HepG2 (cell line): Measurements from ENCODE around the gene CYP4F2. TPM values are rescaled to one million over a fixed set of nuclear protein-coding genes. Genes with fewer than 3 reads are reported as not detected.

Experiments
- ARHGAP35 ChIP-seq: sonication (generic); formaldehyde crosslinking; IDR thresholded peaks from 2 replicates; pipeline ENCODE4 v1.9.0; 2022; ENCODE audit warnings: mild to moderate bottlenecking, inconsistent platforms, moderate library complexity, missing genetic modification reagents, borderline replicate concordance
- NR2F6 ChIP-seq, 2 experiments: IDR thresholded peaks; 2 replicates each; pipeline ENCODE4 v1.6.1; 2016; ENCODE audit warnings: antibody characterized with exemption in 1 of 2, mild to moderate bottlenecking in 1 of 2
- RFXANK ChIP-seq: IDR thresholded peaks from 2 replicates; pipeline ENCODE4 v1.6.1; 2016
- SOX13 ChIP-seq, 3 experiments: fragments of 450-650 bp in 1 of 3; sonication (generic) in 1 of 3; formaldehyde crosslinking in 1 of 3; IDR thresholded peaks in 2 of 3; conservative IDR thresholded peaks in 1 of 3; 2 replicates each; pipeline versions ENCODE4 v1.5.0 to v1.6.1; 2016 to 2020; ENCODE audit warnings: antibody characterized with exemption in 1 of 3, mild to moderate bottlenecking in 1 of 3, missing compliant biosample characterization in 1 of 3, missing genetic modification reagents in 1 of 3, moderate library complexity in 1 of 3
- TBX3 ChIP-seq: fragments of 450-650 bp; IDR thresholded peaks from 2 replicates; pipeline ENCODE4 v1.6.1; 2017; ENCODE audit warnings: antibody characterized with exemption, mild to moderate bottlenecking, inconsistent platforms, borderline replicate concordance
- U2AF1 ChIP-seq: fragments of 200-400 bp; formaldehyde crosslinking; optimal IDR thresholded peaks from 2 replicates; pipeline ENCODE3; 2017; ENCODE audit warnings: mild to moderate bottlenecking, low read depth, low read length
- ZC3H13 ChIP-seq: sonication (generic); formaldehyde crosslinking; IDR thresholded peaks from 2 replicates; pipeline ENCODE4 v1.8.1; 2023; ENCODE audit warnings: mild to moderate bottlenecking, missing genetic modification reagents, moderate library complexity
- ZFP37 ChIP-seq: sonication (generic); formaldehyde crosslinking; IDR thresholded peaks from 2 replicates; pipeline ENCODE4 v1.4.0; 2020; ENCODE audit warnings: missing genetic modification reagents, borderline replicate concordance
- ZNF264 ChIP-seq: sonication (generic); formaldehyde crosslinking; IDR thresholded peaks from 2 replicates; pipeline ENCODE4 v1.4.0; 2020; ENCODE audit warnings: missing genetic modification reagents
- polyA plus RNA-seq, 8 experiments: library from polyadenylated mRNA; depleted of rRNA in 3 of 8; stranded (reverse) in 7 of 8; unstranded in 1 of 8; fragments of >200 nt; fragmentation: Illumina TruSeq in 4 of 8; extraction: Trizol in 4 of 8; gene quantifications; 2 replicates each; pipeline versions ENCODE4 v1.2.1 to v1.2.3, GENCODE V29; 2011 to 2016; ENCODE audit warnings: low read depth in 4 of 8, missing spikeins in 1 of 8, mixed read lengths in 1 of 8; ENCODE audit not compliant: insufficient read depth in 1 of 8
- total RNA-seq, 5 experiments: library from RNA; depleted of rRNA; stranded (reverse); fragments of >200 nt; fragmentation: Illumina TruSeq; extraction: Trizol; gene quantifications; 2 replicates each; pipeline ENCODE4 v1.2.3, GENCODE V29; 2016; ENCODE audit warnings: low read depth in 1 of 5
- TF ChIP-seq, protein P1 (sequence below): sonication (generic); formaldehyde crosslinking; IDR thresholded peaks from 2 replicates; pipeline ENCODE4 v1.5.1; 2020; ENCODE audit warnings: mild to moderate bottlenecking, missing genetic modification reagents, borderline replicate concordance
- TF ChIP-seq, protein P2 (sequence below): IDR thresholded peaks from 2 replicates; pipeline ENCODE4 v1.6.1; 2012; ENCODE audit warnings: low read depth, low read length, improper control_type of control experiment
- TF ChIP-seq, protein P3 (sequence below): sonication (generic); formaldehyde crosslinking; IDR thresholded peaks from 2 replicates; pipeline ENCODE4 v1.4.0; 2020; ENCODE audit warnings: missing genetic modification reagents, borderline replicate concordance
- TF ChIP-seq, protein P4 (sequence below): sonication (generic); formaldehyde crosslinking; IDR thresholded peaks from 2 replicates; pipeline ENCODE4 v1.5.0; 2020; ENCODE audit warnings: mild to moderate bottlenecking, missing genetic modification reagents
- TF ChIP-seq, protein P5 (sequence below): sonication (generic); formaldehyde crosslinking; IDR thresholded peaks from 2 replicates; pipeline ENCODE4 v1.4.0; 2020; ENCODE audit warnings: missing genetic modification reagents

CYP4F2 gene
- total and polyA plus RNA-seq, 2 of the 13 experiments (the other 11 are each of a cell fraction or from before 2014, with no cell fraction given): 3.7 to 3.9 TPM

DNA sequence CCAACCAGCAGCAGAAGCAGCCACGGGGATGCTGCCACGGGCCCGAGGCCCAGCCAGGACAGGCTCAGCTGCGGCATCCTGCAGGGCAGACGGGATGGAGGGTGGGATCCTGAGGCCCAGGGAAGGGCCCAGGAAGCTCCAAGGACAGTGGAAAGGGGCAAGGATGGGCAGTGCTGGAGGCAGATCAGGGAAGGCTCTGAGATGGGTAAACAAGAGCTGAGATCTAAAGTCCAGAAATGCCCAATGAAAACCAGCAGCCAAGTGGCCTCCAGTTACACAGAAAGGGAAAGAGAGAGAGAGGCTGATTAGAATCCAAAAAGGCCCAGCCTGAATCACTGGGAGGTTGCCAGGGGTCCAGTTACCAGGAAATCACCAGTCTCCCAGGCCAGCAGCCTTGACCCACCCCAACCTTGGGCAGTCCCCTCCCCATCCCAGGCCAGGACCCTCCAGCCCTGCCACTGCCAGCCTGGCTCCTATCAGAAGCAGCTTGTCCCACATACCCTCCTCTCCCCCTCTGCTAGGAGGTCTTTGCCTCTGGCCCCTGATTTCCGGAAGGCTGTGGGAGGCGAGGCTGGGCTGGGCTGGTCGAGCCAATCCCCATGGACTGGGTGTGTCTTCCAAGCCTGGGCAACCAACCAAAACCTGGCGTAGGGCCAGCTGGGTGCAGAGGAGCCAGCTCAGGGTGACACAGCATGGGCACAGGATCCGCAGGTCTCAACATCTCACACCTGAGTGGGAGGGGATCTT is 36.6 kb upstream of the CYP4F2 start, which contains the start of gene CYP4F11 (continued):
- TF ChIP-seq, protein P1, sequence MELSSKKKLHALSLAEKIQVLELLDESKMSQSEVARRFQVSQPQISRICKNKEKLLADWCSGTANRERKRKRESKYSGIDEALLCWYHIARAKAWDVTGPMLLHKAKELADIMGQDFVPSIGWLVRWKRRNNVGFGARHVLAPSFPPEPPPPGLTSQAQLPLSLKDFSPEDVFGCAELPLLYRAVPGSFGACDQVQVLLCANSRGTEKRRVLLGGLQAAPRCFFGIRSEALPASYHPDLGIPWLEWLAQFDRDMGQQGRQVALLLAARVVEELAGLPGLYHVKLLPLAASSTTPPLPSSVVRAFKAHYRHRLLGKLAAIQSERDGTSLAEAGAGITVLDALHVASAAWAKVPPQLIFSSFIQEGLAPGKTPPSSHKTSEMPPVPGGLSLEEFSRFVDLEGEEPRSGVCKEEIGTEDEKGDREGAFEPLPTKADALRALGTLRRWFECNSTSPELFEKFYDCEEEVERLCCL (CRISPR knock-in tag): no peak
- TF ChIP-seq SOX13 (IDR thresholded peaks at IDR 0.05) (no peak), SOX13 (CRISPR knock-in tag; conservative IDR thresholded peaks at IDR 0.05 in 1 of 2, IDR thresholded peaks at IDR 0.05 in 1 of 2) (no peak), ZC3H13 (CRISPR knock-in tag) (no peak), ZFP37 (CRISPR knock-in tag) (no peak), ZNF264 (no peak), TBX3 (no peak), ARHGAP35 (no peak), NR2F6 (IDR thresholded peaks at IDR 0.05) (peak; percentile 57), NR2F6 (CRISPR knock-in tag; IDR thresholded peaks at IDR 0.05) (no peak), U2AF1 (no peak), RFXANK (no peak)
- TF ChIP-seq, protein P2, sequence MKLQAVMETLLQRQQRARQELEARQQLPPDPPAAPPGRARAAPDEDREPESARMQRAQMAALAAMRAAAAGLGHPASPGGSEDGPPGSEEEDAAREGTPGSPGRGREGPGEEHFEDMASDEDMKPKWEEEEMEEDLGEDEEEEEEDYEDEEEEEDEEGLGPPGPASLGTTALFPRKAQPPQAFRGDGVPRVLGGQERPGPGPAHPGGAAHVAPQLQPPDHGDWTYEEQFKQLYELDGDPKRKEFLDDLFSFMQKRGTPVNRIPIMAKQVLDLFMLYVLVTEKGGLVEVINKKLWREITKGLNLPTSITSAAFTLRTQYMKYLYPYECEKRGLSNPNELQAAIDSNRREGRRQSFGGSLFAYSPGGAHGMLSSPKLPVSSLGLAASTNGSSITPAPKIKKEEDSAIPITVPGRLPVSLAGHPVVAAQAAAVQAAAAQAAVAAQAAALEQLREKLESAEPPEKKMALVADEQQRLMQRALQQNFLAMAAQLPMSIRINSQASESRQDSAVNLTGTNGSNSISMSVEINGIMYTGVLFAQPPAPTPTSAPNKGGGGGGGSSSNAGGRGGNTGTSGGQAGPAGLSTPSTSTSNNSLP: 0 out of 2 replicates have a peak, but pooled peaks have one; percentile 25
- TF ChIP-seq, protein P3, sequence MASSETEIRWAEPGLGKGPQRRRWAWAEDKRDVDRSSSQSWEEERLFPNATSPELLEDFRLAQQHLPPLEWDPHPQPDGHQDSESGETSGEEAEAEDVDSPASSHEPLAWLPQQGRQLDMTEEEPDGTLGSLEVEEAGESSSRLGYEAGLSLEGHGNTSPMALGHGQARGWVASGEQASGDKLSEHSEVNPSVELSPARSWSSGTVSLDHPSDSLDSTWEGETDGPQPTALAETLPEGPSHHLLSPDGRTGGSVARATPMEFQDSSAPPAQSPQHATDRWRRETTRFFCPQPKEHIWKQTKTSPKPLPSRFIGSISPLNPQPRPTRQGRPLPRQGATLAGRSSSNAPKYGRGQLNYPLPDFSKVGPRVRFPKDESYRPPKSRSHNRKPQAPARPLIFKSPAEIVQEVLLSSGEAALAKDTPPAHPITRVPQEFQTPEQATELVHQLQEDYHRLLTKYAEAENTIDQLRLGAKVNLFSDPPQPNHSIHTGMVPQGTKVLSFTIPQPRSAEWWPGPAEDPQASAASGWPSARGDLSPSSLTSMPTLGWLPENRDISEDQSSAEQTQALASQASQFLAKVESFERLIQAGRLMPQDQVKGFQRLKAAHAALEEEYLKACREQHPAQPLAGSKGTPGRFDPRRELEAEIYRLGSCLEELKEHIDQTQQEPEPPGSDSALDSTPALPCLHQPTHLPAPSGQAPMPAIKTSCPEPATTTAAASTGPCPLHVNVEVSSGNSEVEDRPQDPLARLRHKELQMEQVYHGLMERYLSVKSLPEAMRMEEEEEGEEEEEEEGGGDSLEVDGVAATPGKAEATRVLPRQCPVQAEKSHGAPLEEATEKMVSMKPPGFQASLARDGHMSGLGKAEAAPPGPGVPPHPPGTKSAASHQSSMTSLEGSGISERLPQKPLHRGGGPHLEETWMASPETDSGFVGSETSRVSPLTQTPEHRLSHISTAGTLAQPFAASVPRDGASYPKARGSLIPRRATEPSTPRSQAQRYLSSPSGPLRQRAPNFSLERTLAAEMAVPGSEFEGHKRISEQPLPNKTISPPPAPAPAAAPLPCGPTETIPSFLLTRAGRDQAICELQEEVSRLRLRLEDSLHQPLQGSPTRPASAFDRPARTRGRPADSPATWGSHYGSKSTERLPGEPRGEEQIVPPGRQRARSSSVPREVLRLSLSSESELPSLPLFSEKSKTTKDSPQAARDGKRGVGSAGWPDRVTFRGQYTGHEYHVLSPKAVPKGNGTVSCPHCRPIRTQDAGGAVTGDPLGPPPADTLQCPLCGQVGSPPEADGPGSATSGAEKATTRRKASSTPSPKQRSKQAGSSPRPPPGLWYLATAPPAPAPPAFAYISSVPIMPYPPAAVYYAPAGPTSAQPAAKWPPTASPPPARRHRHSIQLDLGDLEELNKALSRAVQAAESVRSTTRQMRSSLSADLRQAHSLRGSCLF (CRISPR knock-in tag): no peak
- TF ChIP-seq, protein P4, sequence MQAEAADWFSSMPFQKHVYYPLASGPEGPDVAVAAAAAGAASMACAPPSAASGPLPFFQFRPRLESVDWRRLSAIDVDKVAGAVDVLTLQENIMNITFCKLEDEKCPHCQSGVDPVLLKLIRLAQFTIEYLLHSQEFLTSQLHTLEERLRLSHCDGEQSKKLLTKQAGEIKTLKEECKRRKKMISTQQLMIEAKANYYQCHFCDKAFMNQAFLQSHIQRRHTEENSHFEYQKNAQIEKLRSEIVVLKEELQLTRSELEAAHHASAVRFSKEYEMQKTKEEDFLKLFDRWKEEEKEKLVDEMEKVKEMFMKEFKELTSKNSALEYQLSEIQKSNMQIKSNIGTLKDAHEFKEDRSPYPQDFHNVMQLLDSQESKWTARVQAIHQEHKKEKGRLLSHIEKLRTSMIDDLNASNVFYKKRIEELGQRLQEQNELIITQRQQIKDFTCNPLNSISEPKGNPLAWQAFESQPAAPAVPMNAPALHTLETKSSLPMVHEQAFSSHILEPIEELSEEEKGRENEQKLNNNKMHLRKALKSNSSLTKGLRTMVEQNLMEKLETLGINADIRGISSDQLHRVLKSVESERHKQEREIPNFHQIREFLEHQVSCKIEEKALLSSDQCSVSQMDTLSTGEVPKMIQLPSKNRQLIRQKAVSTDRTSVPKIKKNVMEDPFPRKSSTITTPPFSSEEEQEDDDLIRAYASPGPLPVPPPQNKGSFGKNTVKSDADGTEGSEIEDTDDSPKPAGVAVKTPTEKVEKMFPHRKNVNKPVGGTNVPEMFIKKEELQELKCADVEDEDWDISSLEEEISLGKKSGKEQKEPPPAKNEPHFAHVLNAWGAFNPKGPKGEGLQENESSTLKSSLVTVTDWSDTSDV (CRISPR knock-in tag): no peak
- TF ChIP-seq, protein P5, sequence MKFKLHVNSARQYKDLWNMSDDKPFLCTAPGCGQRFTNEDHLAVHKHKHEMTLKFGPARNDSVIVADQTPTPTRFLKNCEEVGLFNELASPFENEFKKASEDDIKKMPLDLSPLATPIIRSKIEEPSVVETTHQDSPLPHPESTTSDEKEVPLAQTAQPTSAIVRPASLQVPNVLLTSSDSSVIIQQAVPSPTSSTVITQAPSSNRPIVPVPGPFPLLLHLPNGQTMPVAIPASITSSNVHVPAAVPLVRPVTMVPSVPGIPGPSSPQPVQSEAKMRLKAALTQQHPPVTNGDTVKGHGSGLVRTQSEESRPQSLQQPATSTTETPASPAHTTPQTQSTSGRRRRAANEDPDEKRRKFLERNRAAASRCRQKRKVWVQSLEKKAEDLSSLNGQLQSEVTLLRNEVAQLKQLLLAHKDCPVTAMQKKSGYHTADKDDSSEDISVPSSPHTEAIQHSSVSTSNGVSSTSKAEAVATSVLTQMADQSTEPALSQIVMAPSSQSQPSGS (CRISPR knock-in tag): no peak
